Lower leg skin (tissue), 3 donors: ENCODE results near the gene TDRKH.

Experiments
- POLR2A ChIP-seq, 2 donors: fragments of 450-650 bp; IDR thresholded peaks; one replicate each; pipeline ENCODE4 v1.6.1; 2016 to 2017; ENCODE audit warnings: antibody characterized with exemption in 2 of 2, mild to moderate bottlenecking in 1 of 2, moderate library complexity in 1 of 2
- TF ChIP-seq, protein P1 (sequence below), 3 donors: fragments of 450-650 bp; IDR thresholded peaks; one replicate each; pipeline ENCODE4 v1.5.1; 2016; ENCODE audit warnings: antibody characterized with exemption in 3 of 3, mild to moderate bottlenecking in 3 of 3, moderate library complexity in 2 of 3

GRCh38 chr1:151782741-151783140 is 7.6 kb downstream of the TDRKH start:
- TF ChIP-seq, protein P1, sequence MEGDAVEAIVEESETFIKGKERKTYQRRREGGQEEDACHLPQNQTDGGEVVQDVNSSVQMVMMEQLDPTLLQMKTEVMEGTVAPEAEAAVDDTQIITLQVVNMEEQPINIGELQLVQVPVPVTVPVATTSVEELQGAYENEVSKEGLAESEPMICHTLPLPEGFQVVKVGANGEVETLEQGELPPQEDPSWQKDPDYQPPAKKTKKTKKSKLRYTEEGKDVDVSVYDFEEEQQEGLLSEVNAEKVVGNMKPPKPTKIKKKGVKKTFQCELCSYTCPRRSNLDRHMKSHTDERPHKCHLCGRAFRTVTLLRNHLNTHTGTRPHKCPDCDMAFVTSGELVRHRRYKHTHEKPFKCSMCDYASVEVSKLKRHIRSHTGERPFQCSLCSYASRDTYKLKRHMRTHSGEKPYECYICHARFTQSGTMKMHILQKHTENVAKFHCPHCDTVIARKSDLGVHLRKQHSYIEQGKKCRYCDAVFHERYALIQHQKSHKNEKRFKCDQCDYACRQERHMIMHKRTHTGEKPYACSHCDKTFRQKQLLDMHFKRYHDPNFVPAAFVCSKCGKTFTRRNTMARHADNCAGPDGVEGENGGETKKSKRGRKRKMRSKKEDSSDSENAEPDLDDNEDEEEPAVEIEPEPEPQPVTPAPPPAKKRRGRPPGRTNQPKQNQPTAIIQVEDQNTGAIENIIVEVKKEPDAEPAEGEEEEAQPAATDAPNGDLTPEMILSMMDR (IDR thresholded peaks at IDR 0.05): no peak
- TF ChIP-seq POLR2A (IDR thresholded peaks at IDR 0.05): no peak
